OCI-LY7 (cell line): ENCODE measurements around the gene METTL25B. TPM values are rescaled to one million over a fixed set of nuclear protein-coding genes. Genes with fewer than 3 reads are reported as not detected.
A peak's percentile ranks its signal among the peaks of the same experiment; 100 is the strongest.

Source experiments
- BruUV-seq: library from RNA; stranded (reverse); fragments of 400-500 nt; replicated peaks from 2 replicates; lab custom pipeline; 2021; lab: Mats Ljungman, UMichigan
- CTCF ChIA-PET: fragments of 300-600 bp; sonication (Branson Sonifier 250); formaldehyde crosslinking; loops from one replicate; lab custom pipeline; 2022; ENCODE audit warnings: antibody characterized with exemption; ENCODE audit not compliant: unreplicated experiment; lab: Charles Lee
- POLR2A ChIA-PET: fragments of 300-600 bp; sonication (Branson Sonifier 250); formaldehyde crosslinking; loops from one replicate; lab custom pipeline; 2022; ENCODE audit warnings: antibody characterized with exemption; lab: Charles Lee
- DNase-seq: peaks from one replicate; pipeline ENCODE4 v3.0.0-alpha.2; 2015; ENCODE audit warnings: low spot score
- H2AFZ ChIP-seq: fragments of 200-600 bp; sonication (generic), shearing (Covaris generic); 2 replicates; pipeline ENCODE4 v1.6.1; 2014; ENCODE audit warnings: mild to moderate bottlenecking, antibody characterized with exemption, low read length, moderate library complexity
- H3K27ac ChIP-seq: fragments of 200-600 bp; sonication (generic); 2 replicates; pipeline ENCODE4 v1.5.1; 2014; ENCODE audit warnings: mixed run types, low read depth, mild to moderate bottlenecking, moderate library complexity, low read length, inconsistent platforms; ENCODE audit not compliant: poor library complexity, severe bottlenecking
- H3K36me3 ChIP-seq: fragments of 200-600 bp; sonication (generic); 2 replicates; pipeline ENCODE4 v1.6.1; 2014; ENCODE audit warnings: mild to moderate bottlenecking, antibody characterized with exemption, low read length, moderate library complexity, mixed read lengths; ENCODE audit not compliant: insufficient read depth
- H3K4me1 ChIP-seq: fragments of 200-600 bp; sonication (generic); 2 replicates; pipeline ENCODE4 v1.5.1; 2014; ENCODE audit warnings: mild to moderate bottlenecking, low read length; ENCODE audit not compliant: insufficient read depth, poor library complexity, severe bottlenecking
- H3K4me2 ChIP-seq: fragments of 200-600 bp; sonication (generic); 2 replicates; pipeline ENCODE4 v1.6.1; 2014; ENCODE audit warnings: mild to moderate bottlenecking, low read length
- H3K4me3 ChIP-seq: fragments of 200-600 bp; sonication (generic); 2 replicates; pipeline ENCODE4 v1.5.1; 2014; ENCODE audit warnings: mild to moderate bottlenecking, low read depth, low read length; ENCODE audit not compliant: poor library complexity, severe bottlenecking
- H3K79me2 ChIP-seq: fragments of 200-600 bp; sonication (generic); 2 replicates; pipeline ENCODE4 v1.6.1; 2016; ENCODE audit warnings: low read depth, mild to moderate bottlenecking, low read length, moderate library complexity, mixed read lengths; ENCODE audit not compliant: insufficient read depth
- H3K9me2 ChIP-seq: fragments of 200-600 bp; sonication (generic); 2 replicates; pipeline ENCODE4 v1.6.1; 2016; ENCODE audit warnings: mild to moderate bottlenecking, low read length, mixed read lengths; ENCODE audit not compliant: insufficient read depth
- H3K9me3 ChIP-seq: fragments of 200-600 bp; sonication (generic); 2 replicates; pipeline ENCODE4 v1.6.1; 2014; ENCODE audit warnings: mild to moderate bottlenecking, mixed run types, low read length, mixed read lengths
- H4K20me1 ChIP-seq: fragments of 200-600 bp; sonication (generic); 2 replicates; pipeline ENCODE4 v1.6.1; 2014; ENCODE audit warnings: mild to moderate bottlenecking, antibody characterized with exemption, low read length, moderate library complexity, mixed read lengths; ENCODE audit not compliant: insufficient read depth
- EZH2phosphoT487 ChIP-seq: fragments of 200-600 bp; sonication (generic); IDR thresholded peaks from 2 replicates; pipeline ENCODE4 v1.6.1; 2018; ENCODE audit warnings: low read depth, borderline replicate concordance, mild to moderate bottlenecking, mixed run types, antibody characterized with exemption, low read length, moderate library complexity, mixed read lengths
- intact Hi-C: fragments of 100-400 bp; cut with micrococcal nuclease; formaldehyde crosslinking; loops from one replicate; pipeline ENCODE4 v1.10.0; 2022; ENCODE audit not compliant: unreplicated experiment
- total RNA-seq, 2 experiments: library from RNA; depleted of rRNA in 1 of 2; stranded (reverse); fragments of >200 nt in 1 of 2; shearing (Covaris generic) in 1 of 2; gene quantifications; 2 replicates each; pipeline ENCODE4 v1.2.3, GENCODE V29; 2014 to 2022
- TF ChIP-seq, protein P1 (sequence below): fragments of 200-600 bp; sonication (generic); conservative IDR thresholded peaks from 2 replicates; pipeline ENCODE4 v1.5.1; 2014; ENCODE audit warnings: mild to moderate bottlenecking, antibody characterized with exemption, low read length, moderate library complexity, mixed read lengths

METTL25B gene
- total RNA-seq, 2 experiments from 2014 or later: 24.7 to 45.6 TPM

DNA sequence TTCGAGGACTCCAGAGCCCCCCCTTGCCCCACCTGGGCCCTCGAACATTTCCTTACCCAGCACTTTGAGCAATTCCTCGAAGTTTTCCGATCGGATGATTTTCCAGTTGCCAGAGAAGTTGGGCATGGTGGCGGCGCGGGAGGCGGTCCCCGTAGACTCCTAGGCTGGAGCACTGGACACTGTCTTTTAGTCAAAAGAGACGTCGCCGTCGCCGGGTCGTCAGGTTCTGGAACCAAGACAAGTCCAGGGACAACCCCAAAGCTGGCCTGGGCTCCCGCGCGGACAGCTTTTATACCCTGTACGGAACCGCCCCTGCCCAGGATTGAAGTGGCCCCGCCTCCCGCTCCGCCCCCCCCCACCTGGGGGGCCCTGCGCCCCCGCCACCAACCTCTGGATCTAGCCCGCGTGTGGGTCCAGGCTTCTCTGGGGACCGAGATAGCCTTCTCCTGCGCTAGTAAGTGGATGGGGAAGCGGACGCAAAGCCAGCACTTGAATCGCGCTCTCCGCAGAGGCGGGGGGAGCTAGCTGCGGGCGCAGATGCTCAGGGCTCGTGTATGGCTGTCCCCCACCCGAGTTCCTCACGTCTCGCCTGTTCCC lies 22.9 kb upstream of the METTL25B start, which contains the start of gene CRABP2:
CRABP2 (minus strand) TSS at position 263 of the 597 bp plus-strand sequence; CDS start at position 126, 137 bp downstream.
- POLR2A ChIA-PET: no interaction called here
- Histone ChIP-seq H3K36me3 (no peaks in the 10 kb centered on the region), H3K9me3 (no peaks in the 10 kb centered on the region), H2AFZ (no peak within 1 kb of the TSS; the same call in 1 of the 2 replicates), H3K27ac (no peak within 1 kb of the TSS), H3K4me1 (peaks cover 17% of the 10 kb centered on the region), H4K20me1 (no peaks in the 10 kb centered on the region), H3K4me3 (peak within 1 kb of the TSS; percentile 53), H3K79me2 (no peaks in the 10 kb centered on the region), H3K9me2 (no peaks in the 10 kb centered on the region), H3K4me2 (peak within 1 kb of the TSS; percentile 65)
- CTCF ChIA-PET: interaction anchor here (2.6 kb wide), 1 partner anchor 16 kb away, joined by 19 read pairs; no protein-coding TSS in a partner anchor
- no peak for TF ChIP-seq EZH2phosphoT487
- TF ChIP-seq, protein P1, sequence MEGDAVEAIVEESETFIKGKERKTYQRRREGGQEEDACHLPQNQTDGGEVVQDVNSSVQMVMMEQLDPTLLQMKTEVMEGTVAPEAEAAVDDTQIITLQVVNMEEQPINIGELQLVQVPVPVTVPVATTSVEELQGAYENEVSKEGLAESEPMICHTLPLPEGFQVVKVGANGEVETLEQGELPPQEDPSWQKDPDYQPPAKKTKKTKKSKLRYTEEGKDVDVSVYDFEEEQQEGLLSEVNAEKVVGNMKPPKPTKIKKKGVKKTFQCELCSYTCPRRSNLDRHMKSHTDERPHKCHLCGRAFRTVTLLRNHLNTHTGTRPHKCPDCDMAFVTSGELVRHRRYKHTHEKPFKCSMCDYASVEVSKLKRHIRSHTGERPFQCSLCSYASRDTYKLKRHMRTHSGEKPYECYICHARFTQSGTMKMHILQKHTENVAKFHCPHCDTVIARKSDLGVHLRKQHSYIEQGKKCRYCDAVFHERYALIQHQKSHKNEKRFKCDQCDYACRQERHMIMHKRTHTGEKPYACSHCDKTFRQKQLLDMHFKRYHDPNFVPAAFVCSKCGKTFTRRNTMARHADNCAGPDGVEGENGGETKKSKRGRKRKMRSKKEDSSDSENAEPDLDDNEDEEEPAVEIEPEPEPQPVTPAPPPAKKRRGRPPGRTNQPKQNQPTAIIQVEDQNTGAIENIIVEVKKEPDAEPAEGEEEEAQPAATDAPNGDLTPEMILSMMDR: no peak
- BruUV-seq: no TSS peak
- no peak for DNase-seq
- intact Hi-C loops: no loop called here

DNA sequence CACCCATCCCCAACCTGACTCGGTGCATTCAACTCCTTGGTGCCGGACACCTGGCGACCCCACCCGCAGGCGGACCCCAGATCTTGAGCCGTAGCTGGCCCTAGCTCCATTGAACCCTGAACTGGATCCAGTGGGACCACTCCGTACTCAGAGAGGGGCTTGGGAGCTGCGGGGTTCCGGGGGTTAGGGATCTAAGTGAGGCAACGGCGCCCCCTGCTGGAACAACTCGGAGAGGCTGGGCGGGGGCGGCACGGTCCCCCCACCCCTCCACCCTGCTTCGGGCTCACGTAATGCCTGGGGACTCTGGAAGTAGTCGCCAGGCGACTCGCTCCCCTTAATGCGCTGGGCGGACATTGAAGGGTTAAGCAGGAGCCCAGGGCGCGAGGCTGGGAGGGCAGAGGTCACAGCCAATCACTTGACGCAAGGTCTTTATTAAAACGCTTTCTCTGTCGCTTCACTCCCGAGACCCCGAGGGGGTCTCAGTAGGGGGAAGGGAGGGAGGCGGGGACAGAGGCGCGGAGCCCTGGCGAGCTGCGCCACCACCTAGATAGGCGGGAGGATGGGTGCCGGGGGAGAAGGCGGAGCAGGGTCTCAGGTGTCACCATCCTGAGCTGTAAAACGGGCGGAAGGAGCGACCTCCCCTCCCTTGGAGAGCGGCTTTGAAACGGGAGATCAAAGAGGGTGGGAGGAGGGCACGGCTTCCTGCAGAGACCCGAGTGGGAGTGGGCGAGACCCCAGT lies 22.2 kb upstream of the METTL25B start:
- Histone ChIP-seq H3K9me3 (no peaks in the 10 kb centered on the region), H3K27ac (no peak overlapping the region), H3K79me2 (no peaks in the 10 kb centered on the region), H4K20me1 (no peaks in the 10 kb centered on the region), H3K4me3 (peak overlapping the region; percentile 53), H3K9me2 (no peaks in the 10 kb centered on the region), H3K36me3 (no peaks in the 10 kb centered on the region), H3K4me1 (peaks cover 17% of the 10 kb centered on the region), H3K4me2 (peak overlapping the region; percentile 65), H2AFZ (no peak overlapping the region; the same call in 1 of the 2 replicates)
- peak; percentile 55 for DNase-seq
- no TSS peak for BruUV-seq
- ChIA-PET POLR2A (interaction anchor here (0.6 kb wide), 1 partner anchor 117 kb away, joined by 3 read pairs; no protein-coding TSS in a partner anchor), CTCF (interaction anchor here (2.6 kb wide), 1 partner anchor 17 kb away, joined by 19 read pairs; no protein-coding TSS in a partner anchor)
- intact Hi-C loops: loop anchor here (1.0 kb wide), 1 partner anchor 17 kb away; no protein-coding TSS in a partner anchor
- no peak for TF ChIP-seq EZH2phosphoT487
- TF ChIP-seq, protein P1: peak; percentile 95
